ENCODE data around the gene INPP4B.
A peak's percentile ranks its signal among the peaks of the same experiment; 100 is the strongest.
"Not testable (repeated sequence)": the region's sequence is repeated elsewhere in the genome, so short reads cannot be mapped to it uniquely, and the experiment has no call there.

INPP4B gene

DNA sequence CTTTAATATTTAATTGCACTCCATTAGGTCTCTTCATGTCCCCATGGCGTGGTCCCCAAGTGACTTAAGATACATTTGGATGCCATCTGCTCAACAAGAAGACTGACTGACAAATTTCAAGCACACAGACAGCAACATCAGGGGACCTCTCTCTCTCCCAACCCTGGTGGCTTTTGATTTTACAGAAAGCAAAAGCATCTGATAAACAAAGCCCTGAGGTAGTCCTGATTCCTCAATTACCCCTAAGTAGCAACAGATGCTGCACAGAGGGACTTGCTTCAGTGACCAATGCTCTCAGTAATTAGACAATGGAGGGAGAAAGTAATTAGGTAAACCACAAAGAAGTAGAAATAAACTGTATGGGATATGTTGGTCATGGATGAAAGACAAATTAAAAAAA, 426.4 kb downstream of the INPP4B start:
- no peak for DNase-seq (ENCODE audit: low spot score)

DNA sequence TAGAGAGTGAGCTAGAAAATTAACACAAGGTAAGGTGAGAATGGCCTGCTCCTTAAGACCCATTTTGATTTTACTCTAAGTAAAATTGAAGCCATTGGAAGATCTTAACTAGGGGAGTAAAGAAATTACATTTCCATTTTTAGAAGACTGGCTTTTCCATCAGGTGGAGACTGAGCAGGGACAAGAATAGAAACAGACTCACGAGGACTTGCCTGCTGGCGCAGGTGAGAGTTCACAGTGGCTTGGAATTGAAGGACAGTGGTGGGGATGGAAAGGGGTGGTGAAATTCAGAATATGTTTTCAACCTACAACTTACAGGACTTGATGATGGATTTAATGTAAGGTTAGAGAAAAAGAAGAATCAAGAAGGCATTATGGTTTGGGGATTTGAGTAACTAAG, 427.4 kb downstream of the INPP4B start:
- DNase-seq (ENCODE audit: low spot score) = no peak
- FAIRE-seq = no peak

More for the DNA sequence above, 426.4 kb downstream of the INPP4B start:
- no peak for FAIRE-seq

DNA sequence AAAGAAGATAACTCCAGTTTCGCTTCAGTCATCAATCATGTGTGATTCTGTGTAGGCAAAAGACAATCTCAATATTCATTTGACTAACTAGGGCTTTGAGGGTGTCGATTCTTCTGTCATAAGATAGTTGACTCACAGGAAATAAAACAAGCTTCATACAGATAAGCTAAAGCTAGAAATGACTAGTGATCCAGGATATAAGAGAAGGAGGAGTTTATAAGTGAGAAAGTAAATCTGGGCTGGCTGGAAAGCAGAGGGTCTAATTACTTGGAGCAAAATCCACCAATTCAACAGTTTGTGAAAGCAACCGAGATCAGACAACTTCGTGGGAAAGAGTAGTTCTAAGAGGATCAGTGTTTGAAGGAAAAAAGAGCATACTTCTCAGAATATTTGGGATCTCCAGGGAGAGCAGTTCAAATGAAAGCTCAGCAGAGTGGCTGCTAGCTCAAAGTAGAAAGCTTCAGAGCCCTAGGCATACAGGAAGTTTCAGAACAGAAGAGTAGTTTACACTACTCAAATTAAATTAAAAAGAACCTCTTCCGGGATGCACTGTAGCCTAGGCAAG, 429.3 kb downstream of the INPP4B start:
- DNase-seq (ENCODE audit: low spot score) = no peak
- FAIRE-seq = no peak

DNA sequence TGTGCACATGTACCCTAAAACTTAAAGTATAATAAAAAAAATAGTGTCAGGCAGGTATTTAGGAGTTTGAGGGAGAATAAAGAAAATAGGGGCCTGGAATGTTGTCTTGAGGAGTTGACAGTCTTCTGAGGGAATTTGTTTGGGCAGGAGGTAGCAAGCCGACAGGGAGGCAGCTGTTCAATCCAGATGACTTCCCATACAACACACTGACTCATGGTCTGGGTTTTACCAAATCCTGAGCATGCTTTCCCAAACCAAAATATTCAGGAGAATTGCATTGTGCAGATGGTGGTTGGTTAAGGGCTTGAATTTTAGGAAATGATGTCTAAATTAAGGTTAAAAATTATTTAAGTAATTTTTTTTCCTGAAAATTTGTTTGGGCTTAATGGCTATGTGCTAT, 430.0 kb downstream of the INPP4B start:
- FAIRE-seq (no peak), DNase-seq (ENCODE audit: low spot score) (no peak)

DNA sequence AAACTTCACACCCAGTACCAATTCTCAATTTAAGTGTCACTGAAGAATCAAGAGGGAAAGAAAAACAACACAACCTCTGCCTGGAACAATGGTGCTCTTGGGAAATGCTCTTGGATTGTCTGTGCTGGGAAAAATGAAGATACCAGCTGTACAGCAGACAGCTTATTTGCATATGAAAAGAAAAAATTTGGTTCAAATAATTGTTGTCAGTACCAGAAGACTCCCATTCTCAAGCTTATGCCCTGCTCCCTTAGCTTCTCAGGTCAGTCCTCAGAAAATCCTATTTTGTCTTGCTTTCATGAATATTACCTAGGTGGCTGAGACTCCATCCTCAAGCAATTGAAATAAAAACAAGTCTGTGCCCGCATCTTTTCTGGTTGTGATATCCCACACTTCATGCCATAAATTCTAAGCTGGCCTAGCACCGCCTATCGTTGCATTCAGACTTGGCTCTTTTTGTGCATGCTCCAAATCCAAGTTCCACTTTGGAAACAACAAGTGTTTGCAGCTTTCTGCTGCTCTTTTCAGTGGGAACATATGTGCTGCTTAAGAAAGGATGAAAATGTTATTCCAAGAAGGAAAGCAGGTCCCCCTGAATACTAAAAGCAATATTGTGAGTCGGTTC, 431.6 kb downstream of the INPP4B start:
- no peak for FAIRE-seq

DNA sequence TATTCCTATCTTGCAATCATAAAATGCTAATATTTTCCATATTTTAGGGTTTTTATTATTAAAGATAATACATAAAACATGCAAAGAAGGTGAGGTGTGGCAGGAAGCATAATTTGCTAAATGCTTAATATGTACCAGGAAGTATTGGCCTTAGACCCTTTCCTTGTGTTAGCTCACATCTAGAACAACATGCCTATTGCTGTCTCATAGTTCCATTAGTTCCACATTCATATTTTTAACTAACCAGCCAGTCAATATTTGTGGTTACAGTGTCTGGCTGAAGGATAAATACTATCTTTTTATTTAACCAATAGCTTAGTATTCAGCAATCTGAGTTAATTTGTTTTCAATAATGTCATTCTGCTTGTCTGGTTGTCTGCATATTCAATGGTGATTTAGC, 432.6 kb downstream of the INPP4B start:
- FAIRE-seq (no peak), DNase-seq (ENCODE audit: low spot score) (no peak)

More for the DNA sequence above, 431.6 kb downstream of the INPP4B start:
- no peak for DNase-seq (ENCODE audit: low spot score)

DNA sequence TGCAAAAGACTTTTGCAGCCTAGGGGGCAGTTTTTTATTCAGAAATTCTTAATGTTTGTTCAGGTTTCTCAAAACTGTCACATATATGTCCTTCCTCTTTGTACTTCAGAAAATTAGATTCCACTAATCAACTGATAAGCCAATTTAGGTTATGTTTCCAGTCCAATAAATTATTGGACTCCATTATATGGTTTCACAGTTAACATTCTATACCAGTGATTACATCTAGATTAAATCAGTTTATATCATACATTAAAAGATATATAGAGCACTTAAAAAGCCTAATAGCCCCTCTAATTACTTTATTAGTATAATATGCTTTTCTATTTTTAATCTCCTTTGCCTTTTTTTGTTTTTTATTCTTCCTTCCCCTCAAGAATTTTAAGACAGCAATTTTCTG, 434.1 kb downstream of the INPP4B start:
- FAIRE-seq = no peak
- no peak for DNase-seq (ENCODE audit: low spot score)

DNA sequence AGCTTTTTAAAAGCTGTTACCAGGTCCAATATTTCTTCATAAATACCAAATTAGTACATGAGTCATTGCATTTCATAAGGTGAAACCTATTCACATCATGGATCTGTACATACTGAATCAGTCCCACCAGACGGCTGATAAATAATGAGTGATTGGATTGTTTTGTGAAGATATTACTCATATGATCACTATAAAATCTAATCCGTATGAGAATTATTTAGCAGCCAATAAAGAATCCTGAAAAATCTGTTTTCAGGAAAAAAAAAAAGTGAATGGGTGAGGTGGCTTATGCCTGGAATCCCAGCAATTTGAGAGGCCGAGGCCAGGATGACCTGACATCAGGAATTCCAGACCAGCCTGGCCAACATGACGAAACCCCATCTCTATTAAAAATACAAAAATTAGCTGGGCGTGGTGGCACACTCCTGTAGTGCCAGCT, 438.1 kb downstream of the INPP4B start:
- no peak for DNase-seq (ENCODE audit: low spot score)
- FAIRE-seq = no peak

DNA sequence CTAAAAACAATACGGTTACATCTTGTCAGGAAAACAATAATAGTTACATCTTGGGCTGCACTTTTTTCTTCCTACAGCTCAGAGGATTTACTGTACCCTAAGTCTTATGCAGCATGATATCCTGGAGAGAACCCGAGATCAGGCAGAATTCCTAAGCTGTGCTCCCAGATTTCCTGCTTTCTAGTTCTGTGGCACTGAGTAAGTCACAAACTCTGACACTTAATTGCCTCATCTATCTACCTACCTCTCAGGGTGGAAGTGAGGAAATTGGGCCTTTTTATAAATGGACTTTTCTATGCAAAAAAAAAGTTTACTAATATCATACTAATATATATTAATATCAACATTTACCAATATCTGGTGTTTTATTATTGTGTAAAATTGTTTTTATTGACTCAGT, 438.5 kb downstream of the INPP4B start:
- FAIRE-seq (no peak), DNase-seq (ENCODE audit: low spot score) (no peak)

DNA sequence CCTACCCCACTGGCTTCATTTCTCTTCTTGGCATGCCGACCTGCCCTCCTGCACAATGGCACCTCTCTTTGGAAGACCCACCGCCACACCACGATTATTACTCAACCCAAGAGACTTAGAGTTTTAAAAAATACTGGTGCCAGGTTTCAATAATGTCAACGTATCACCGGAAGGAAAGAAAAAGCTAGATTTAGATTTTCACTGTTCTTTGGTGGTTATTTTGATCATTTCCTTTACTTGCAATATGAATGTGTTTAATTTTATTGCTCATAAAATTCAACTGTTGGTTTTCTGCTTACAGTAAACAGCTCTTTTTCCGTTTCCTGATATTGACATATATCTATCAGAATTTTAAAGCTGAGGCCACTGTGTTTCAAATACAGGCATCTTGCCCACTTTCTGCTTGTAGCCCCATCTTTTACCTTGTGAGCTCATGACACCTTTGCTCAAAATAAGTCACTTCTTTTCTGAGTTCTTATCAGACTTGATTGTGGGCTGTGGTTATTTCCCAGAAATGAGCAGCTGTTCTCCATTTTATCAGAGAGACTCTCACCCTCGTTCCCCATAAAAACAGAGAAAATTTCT, 439.1 kb downstream of the INPP4B start:
- DNase-seq (ENCODE audit: low spot score) = no peak
- no peak for FAIRE-seq

DNA sequence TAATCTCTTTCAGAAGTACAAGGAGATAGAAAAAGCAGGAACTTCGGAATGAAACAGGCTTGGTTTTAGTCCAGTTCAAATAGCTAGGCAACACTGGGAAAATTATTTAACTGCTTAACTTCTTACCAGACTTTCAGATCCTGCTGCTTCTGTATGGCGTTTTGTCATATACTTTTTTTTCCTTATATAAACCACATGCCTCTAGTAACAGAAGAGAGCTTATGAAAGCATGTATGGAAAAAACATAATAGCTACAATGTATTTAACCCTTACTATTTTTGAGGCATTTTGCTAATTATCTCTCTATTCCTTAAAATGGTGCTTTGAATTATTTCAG, 439.6 kb downstream of the INPP4B start:
- no peak for FAIRE-seq
- no peak for DNase-seq (ENCODE audit: low spot score)

DNA sequence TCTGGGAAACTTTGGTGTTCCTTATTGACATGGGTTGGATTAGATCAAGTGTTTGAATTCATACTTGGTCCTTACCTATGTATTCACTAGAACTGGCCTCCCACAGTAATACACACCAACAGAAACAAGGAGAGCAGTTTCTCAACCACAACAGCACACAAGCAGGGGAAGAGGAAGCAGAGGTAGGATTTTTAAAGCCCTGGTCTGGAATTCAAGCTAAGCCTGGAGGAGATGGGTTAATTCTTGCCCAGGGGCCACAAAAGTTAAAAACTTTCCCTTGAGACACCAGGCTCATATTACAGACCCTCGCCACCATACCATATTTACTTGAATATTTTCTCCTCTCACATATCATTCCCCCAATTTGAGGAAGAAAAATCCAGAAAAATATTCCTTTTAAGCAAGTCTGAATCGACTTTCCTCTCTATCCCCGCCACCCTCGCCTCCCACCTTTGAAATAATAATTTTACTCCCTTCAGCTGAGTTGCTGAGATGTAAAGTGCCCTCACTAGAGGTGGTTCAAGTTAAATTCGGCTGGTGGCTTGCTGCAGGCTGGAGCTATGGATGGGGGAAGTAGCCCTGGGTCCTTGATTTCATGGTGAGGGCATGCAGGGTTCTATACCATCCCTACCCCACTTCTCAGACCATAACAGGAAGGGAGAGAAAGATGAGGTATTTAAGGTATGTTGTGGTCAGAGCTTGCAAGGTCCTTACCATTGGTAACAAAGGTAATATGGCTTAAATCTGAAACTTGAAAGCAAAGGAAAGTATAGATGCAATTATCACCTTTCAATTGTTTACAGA, 440.2 kb downstream of the INPP4B start:
- DNase-seq (ENCODE audit: low spot score) (peak; percentile 40), FAIRE-seq (no peak)

DNA sequence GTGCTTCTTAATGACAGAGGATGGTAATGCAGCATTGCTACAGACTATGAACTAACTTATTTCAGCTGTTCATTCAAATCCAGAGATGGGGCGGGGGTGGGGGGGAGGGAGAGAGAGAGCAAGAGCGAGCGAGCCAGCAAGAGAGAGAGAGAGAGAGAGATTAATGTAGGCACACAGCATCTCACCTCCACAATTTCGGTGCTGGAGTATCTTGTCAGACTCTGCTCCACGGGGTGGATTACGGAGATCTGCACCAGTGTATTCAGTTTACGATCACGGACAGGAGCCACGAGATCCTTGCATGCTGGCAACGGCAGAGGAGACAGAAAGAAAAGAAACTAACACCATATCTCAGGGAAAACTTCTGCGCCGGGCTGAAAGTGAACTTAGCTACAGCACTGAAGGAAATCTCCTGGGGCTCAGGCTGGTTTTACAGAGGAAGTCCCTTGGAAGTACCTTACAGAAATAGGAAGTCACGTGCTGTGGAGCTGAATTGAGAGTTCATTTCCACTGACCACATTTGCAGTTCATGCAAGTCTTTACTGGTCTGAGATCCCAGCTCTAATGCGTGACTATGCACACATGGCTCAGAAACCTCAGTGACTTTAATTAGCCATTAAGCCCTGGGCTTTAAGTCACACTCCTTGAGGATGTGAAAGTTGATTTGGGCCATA, 440.9 kb downstream of the INPP4B start:
- peak; percentile 25 for DNase-seq (ENCODE audit: low spot score)
- FAIRE-seq = no peak

DNA sequence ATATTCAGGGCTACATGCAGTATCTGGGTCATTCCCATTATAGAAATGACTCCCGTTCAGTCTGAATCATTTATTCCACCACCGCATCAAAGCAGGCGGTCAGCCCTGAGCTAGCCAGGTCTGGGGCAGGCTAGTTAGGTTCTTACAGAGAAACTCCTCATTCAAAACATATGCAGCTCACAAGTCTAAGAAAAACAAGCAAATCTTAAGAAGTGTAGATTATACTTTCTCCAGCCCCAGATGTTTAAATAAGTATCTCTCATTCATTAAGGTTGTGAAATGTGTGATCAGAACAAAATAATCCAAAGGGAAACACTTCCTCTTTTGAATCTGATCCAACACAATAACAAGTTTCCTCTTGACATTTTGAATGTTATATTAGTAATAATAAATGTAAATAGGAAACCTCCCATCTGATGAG, 441.9 kb downstream of the INPP4B start:
- FAIRE-seq (no peak), DNase-seq (ENCODE audit: low spot score) (peak; percentile 50)

DNA sequence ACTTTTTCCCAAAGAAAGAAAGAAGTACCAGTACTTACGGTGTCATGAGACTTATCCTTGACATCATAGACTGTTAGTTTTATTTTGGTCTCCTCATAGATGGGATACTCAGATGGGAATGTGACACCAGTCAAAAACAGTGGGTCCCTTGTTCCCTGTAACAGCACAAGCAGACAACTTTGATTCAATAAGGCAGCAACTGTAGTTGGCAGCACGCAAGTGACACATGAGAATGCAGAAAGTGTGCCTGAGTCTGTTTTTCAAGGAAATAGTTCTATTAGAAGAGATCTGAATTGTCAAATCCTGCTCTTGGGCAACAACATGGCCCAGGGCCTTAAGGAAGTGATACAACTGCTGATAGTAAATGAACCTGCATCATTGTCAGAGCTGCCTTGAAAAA, 443.2 kb downstream of the INPP4B start:
- FAIRE-seq = no peak
- DNase-seq (ENCODE audit: low spot score) = no peak

DNA sequence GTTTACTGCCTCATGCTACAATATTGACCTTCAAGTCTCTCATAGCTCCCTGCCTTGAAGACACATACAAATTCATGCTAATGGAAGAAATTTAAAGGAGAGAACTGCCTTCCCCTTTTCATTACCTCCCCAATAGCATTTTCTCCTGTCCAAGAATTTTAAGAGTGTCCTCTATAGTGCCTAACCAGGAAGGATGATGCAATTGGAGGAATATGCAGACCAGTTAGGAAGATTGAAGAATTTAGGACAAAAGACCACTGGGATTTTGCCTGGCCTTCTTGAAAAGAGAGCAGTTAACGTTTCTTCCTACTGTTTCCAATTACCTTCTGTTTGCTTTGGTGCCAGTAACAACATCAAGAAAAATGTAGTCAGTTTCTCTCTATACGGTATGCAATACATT, 443.9 kb downstream of the INPP4B start:
- DNase-seq (ENCODE audit: low spot score) = no peak
- FAIRE-seq = no peak

DNA sequence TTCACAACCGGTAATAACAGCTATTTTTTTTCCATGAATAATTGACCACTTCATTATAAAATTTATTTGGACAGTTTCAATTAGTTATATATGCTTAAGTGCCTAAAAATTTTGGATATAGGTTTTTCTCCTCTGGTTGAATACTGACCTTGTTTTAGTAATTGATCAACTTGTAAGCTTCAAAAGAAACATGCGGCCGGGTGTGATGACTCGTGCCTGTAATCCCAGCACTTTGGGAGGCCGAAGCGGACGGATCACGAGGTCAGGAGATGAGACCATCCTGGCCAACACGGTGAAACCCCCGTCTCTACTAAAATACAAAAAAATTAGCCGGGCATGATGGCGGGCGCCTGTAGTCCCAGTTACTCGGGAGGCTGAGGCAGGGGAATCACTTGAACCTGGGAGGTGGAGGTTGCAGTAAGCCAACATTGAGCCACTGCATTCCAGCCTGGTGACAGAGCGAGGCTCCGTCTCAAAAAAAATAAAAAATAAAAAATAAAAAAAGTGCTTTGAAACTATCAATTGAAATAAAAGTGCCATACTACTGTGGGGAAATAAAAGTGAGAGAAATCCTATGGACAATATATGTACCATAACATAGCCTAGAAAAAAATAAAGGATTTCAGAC, 448.6 kb downstream of the INPP4B start:
- FAIRE-seq; DNase-seq (ENCODE audit: low spot score): not testable (repeated sequence)

DNA sequence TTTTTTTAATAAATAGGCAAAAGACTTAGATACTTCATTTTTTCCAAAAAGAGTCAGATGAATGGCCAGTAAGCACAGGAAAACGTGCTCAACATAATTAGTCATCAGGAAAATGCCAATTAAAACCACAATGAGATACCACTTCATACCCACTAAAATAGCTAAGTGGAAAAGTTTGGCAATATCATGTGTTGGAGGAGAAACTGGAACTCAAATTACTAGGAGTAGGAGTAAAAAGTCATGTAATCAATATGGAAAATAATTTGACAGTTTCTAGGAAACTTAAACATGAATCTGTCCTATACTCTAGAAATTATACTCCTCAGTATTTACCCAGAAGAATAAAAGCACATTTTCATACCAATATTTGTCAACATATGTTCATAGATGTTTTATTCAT, 449.8 kb downstream of the INPP4B start:
- DNase-seq (ENCODE audit: low spot score) (no peak), FAIRE-seq (no peak)

DNA sequence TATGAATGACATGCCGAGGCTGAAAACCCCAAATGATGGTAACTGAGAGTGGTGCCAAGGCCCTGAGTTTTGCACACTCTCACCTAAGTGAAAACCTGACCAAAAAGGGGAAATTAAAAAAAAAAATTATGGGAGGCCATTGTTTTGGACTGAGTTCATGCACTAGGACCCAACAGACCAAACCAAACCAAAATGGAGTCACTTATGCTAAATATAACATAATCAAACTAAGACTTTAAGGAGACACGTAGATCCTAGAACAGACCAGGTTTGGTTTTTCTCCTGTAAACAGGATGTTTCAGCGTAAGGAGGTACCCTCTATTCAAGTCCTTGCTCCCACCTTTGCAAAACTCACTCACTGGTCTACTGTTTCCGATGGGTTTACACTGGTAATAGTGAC, 453.0 kb downstream of the INPP4B start:
- no peak for DNase-seq (ENCODE audit: low spot score)

DNA sequence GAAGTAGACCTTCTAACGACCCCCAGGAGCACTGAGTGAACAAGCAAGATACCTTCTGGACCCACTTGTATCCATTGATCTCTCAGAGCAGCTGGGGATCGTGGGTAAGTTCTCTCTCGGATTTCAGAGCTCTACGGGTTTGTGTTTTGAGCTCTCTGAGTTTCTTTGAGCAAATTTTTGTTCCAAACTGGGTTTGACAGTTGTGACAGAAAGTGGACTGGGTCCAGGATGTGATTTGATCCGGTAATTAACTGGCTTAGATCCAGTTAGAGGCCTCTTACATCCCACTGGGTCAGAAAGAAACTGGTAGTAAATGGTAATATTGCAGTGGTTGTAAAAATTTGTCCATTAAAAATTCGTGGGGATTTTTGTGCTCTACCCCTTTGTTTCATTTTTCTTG, 459.2 kb downstream of the INPP4B start:
- FAIRE-seq = no peak

More for the DNA sequence above, 453.0 kb downstream of the INPP4B start:
- no peak for FAIRE-seq

DNA sequence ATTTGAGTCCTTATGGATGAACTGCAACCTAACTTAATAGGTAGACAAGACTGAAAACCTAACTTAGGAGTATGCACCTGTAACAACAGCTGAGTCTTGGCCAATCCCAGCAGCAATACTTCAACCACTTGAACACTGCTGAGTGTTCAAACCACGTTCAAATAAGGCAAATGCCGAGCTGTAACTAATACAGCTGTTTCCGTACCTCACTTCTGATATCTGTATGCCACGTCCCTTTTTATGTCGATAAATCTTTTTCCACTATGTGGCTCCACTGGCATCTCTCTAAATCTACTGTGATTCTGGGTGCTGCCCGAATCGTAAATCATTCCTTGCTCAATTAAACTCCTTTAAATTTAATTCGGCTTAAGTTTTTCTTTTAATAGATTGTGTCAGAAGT, 459.7 kb downstream of the INPP4B start:
- DNase-seq (ENCODE audit: low spot score) (no peak), FAIRE-seq (no peak)

More for the DNA sequence above, 459.2 kb downstream of the INPP4B start:
- no peak for DNase-seq (ENCODE audit: low spot score)

Data from urothelium cell line (cell line).